OCI-LY1 (cell line): ENCODE measurements around the gene PRKRA.
"Not testable (repeated sequence)": the region's sequence is repeated elsewhere in the genome, so short reads cannot be mapped to it uniquely, and the experiment has no call there.

Experiments used
- H2AFZ ChIP-seq: fragments of 200-600 bp; sonication (generic), shearing (Covaris generic); 2 replicates; pipeline ENCODE4 v1.6.0; 2014; ENCODE audit warnings: antibody characterized with exemption, mild to moderate bottlenecking, low read length
- H3F3A ChIP-seq: fragments of 200-600 bp; sonication (generic), shearing (Covaris generic); 2 replicates; pipeline ENCODE4 v1.6.0; 2014; ENCODE audit warnings: mild to moderate bottlenecking, antibody characterized with exemption, low read length, moderate library complexity; ENCODE audit not compliant: insufficient read depth
- H3K27ac ChIP-seq: fragments of 200-600 bp; sonication (generic); 2 replicates; pipeline ENCODE4 v1.5.1; 2014; ENCODE audit warnings: low read length, mixed run types, mild to moderate bottlenecking, low read depth; ENCODE audit not compliant: poor library complexity, severe bottlenecking
- H3K27me3 ChIP-seq: fragments of 200-600 bp; sonication (generic); 2 replicates; pipeline ENCODE4 v1.6.0; 2014; ENCODE audit warnings: antibody characterized with exemption, mild to moderate bottlenecking, low read length, moderate library complexity; ENCODE audit not compliant: insufficient read depth
- H3K36me3 ChIP-seq: fragments of 200-600 bp; sonication (generic); 2 replicates; pipeline ENCODE4 v1.6.1; 2014; ENCODE audit warnings: mild to moderate bottlenecking, antibody characterized with exemption, low read length, moderate library complexity, mixed read lengths; ENCODE audit not compliant: insufficient read depth
- H3K4me1 ChIP-seq: fragments of 200-600 bp; sonication (generic); 2 replicates; pipeline ENCODE4 v1.5.1; 2014; ENCODE audit warnings: mild to moderate bottlenecking, low read length, moderate library complexity; ENCODE audit not compliant: insufficient read depth, severe bottlenecking
- H3K4me2 ChIP-seq: fragments of 200-600 bp; sonication (generic), shearing (Covaris generic); 2 replicates; pipeline ENCODE4 v1.6.1; 2014; ENCODE audit warnings: low read length
- H3K4me3 ChIP-seq: fragments of 200-600 bp; sonication (generic); 2 replicates; pipeline ENCODE4 v1.5.1; 2014; ENCODE audit warnings: low read length, low read depth, mild to moderate bottlenecking, mixed read lengths; ENCODE audit not compliant: poor library complexity, severe bottlenecking
- H3K79me2 ChIP-seq: fragments of 200-600 bp; shearing (Covaris generic); 2 replicates; pipeline ENCODE4 v1.6.1; 2016; ENCODE audit warnings: mixed run types, low read length, mixed read lengths; ENCODE audit not compliant: insufficient read depth
- H3K9ac ChIP-seq: fragments of 200-600 bp; sonication (generic), shearing (Covaris generic); 2 replicates; pipeline ENCODE4 v1.6.1; 2014; ENCODE audit warnings: mild to moderate bottlenecking, low read length, mixed read lengths
- H3K9me2 ChIP-seq: fragments of 200-600 bp; sonication (generic), shearing (Covaris generic); 2 replicates; pipeline ENCODE4 v1.6.1; 2014; ENCODE audit warnings: low read depth, mild to moderate bottlenecking, low read length, mixed read lengths
- H3K9me3 ChIP-seq: fragments of 200-600 bp; shearing (Covaris generic); 2 replicates; pipeline ENCODE4 v1.6.1; 2014; ENCODE audit warnings: low read length, mixed read lengths
- H4K20me1 ChIP-seq: fragments of 200-600 bp; sonication (generic), shearing (Covaris generic); 2 replicates; pipeline ENCODE4 v1.6.0; 2016; ENCODE audit warnings: mild to moderate bottlenecking, low read length; ENCODE audit not compliant: insufficient read depth
- CTCF ChIP-seq: fragments of 200-600 bp; sonication (generic), shearing (Covaris generic); IDR thresholded peaks from 2 replicates; pipeline ENCODE4 v1.5.1; 2017; ENCODE audit warnings: mild to moderate bottlenecking, antibody characterized with exemption, low read length, moderate library complexity, mixed read lengths
- EZH2 ChIP-seq: fragments of 200-600 bp; sonication (generic), shearing (Covaris generic); IDR thresholded peaks from 2 replicates; pipeline ENCODE4 v1.8.0; 2017; ENCODE audit warnings: borderline replicate concordance, mixed run types, mild to moderate bottlenecking, antibody characterized with exemption, low read length, moderate library complexity, mixed read lengths

PRKRA gene

GRCh38 chr2:178414266-178415247, 36.4 kb downstream of the PRKRA start:
- Histone ChIP-seq H3K9me2 (no peaks in the 10 kb centered on the region), H3K27me3 (no peaks in the 10 kb centered on the region), H2AFZ (peak overlapping the region; percentile 24), H3K79me2 (no peaks in the 10 kb centered on the region), H3K27ac (peak overlapping the region; percentile 70), H4K20me1 (no peaks in the 10 kb centered on the region), H3K9me3 (no peaks in the 10 kb centered on the region), H3K36me3 (no peaks in the 10 kb centered on the region), H3K4me3 (peak overlapping the region; percentile 74), H3K4me1 (peaks cover 25% of the 10 kb centered on the region), H3K4me2 (peak overlapping the region; percentile 80), H3K9ac (peak overlapping the region; percentile 76), H3F3A (no peaks in the 10 kb centered on the region)
- TF ChIP-seq CTCF (peak; percentile 94), EZH2 (no peak)

GRCh38 chr2:178413472-178414265, 37.3 kb downstream of the PRKRA start:
- Histone ChIP-seq H2AFZ (peak overlapping the region; percentile 24), H3K27ac (peak overlapping the region; percentile 70), H3K79me2 (no peaks in the 10 kb centered on the region), H3F3A (no peaks in the 10 kb centered on the region), H3K36me3 (no peaks in the 10 kb centered on the region), H3K27me3 (no peaks in the 10 kb centered on the region), H3K4me1 (peaks cover 22% of the 10 kb centered on the region), H3K9me3 (no peaks in the 10 kb centered on the region), H3K9me2 (no peaks in the 10 kb centered on the region), H3K9ac (peak overlapping the region; percentile 76), H4K20me1 (no peaks in the 10 kb centered on the region), H3K4me3 (peak overlapping the region; percentile 74), H3K4me2 (peak overlapping the region; percentile 80)
- TF ChIP-seq EZH2 (no peak), CTCF (no peak)

- H3K9ac ChIP-seq, H3K4me3 ChIP-seq: not testable (repeated sequence)
- H3K27ac ChIP-seq: peak overlapping the region; percentile 28
Measured at GRCh38 chr2:178412453-178412852, 38.5 kb downstream of the PRKRA start.

More at GRCh38 chr2:178412453-178412852, 38.5 kb downstream of the PRKRA start:
- H3K4me1 ChIP-seq: peaks cover 20% of the 10 kb centered on the region
- not testable (repeated sequence) for H3K36me3 ChIP-seq, H3F3A ChIP-seq, H4K20me1 ChIP-seq, H3K79me2 ChIP-seq, H3K9me3 ChIP-seq, H3K9me2 ChIP-seq, H3K4me2 ChIP-seq, H2AFZ ChIP-seq, H3K27me3 ChIP-seq
